ACC112 (cell line): ENCODE data around the gene TEX13B.

Experiments used
- H2AFZ ChIP-seq: fragments of 200-600 bp; sonication (generic); one replicate; pipeline ENCODE4 v1.6.0; 2017; ENCODE audit warnings: antibody characterized with exemption, low read length; ENCODE audit not compliant: unreplicated experiment
- H3K27ac ChIP-seq: fragments of 200-600 bp; sonication (generic); 2 replicates; pipeline ENCODE4 v1.5.1; 2014; ENCODE audit warnings: low read depth, mild to moderate bottlenecking, antibody characterized with exemption, low read length, moderate library complexity
- H3K27me3 ChIP-seq: fragments of 200-600 bp; sonication (generic); 2 replicates; pipeline ENCODE4 v1.6.1; 2014; ENCODE audit warnings: mild to moderate bottlenecking, antibody characterized with exemption, low read length, moderate library complexity, mixed read lengths; ENCODE audit not compliant: insufficient read depth
- H3K36me3 ChIP-seq: fragments of 200-600 bp; sonication (generic); 2 replicates; pipeline ENCODE4 v1.6.1; 2016; ENCODE audit warnings: mild to moderate bottlenecking, antibody characterized with exemption, low read length, moderate library complexity, mixed read lengths; ENCODE audit not compliant: insufficient read depth
- H3K4me1 ChIP-seq: fragments of 200-600 bp; sonication (generic); one replicate; pipeline ENCODE4 v1.6.1; 2016; ENCODE audit warnings: low read length, mixed read lengths; ENCODE audit not compliant: insufficient read depth, unreplicated experiment, control insufficient read depth
- H3K4me3 ChIP-seq: fragments of 200-600 bp; sonication (generic); 2 replicates; pipeline ENCODE4 v1.5.1; 2014; ENCODE audit warnings: mild to moderate bottlenecking, low read depth, low read length
- H3K79me2 ChIP-seq: fragments of 200-600 bp; sonication (generic); one replicate; pipeline ENCODE4 v1.6.0; 2016; ENCODE audit warnings: low read length; ENCODE audit not compliant: control insufficient read depth, unreplicated experiment, insufficient read depth

TEX13B gene, protein sequence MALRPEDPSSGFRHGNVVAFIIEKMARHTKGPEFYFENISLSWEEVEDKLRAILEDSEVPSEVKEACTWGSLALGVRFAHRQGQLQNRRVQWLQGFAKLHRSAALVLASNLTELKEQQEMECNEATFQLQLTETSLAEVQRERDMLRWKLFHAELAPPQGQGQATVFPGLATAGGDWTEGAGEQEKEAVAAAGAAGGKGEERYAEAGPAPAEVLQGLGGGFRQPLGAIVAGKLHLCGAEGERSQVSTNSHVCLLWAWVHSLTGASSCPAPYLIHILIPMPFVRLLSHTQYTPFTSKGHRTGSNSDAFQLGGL

GRCh38 chrX:107982356-107982755, at the start of gene TEX13B:
Gene TEX13B (minus strand): TSS chrX:107982370. CDS start chrX:107982127, 243 bp downstream.
- Histone ChIP-seq H3K27me3 (no peaks in the 10 kb centered on the region), H3K36me3 (no peaks in the 10 kb centered on the region), H3K79me2 (no peaks in the 10 kb centered on the region), H3K27ac (no peak within 1 kb of the TSS), H2AFZ (no peak within 1 kb of the TSS), H3K4me1 (no peaks in the 10 kb centered on the region), H3K4me3 (no peak within 1 kb of the TSS)

DNA sequence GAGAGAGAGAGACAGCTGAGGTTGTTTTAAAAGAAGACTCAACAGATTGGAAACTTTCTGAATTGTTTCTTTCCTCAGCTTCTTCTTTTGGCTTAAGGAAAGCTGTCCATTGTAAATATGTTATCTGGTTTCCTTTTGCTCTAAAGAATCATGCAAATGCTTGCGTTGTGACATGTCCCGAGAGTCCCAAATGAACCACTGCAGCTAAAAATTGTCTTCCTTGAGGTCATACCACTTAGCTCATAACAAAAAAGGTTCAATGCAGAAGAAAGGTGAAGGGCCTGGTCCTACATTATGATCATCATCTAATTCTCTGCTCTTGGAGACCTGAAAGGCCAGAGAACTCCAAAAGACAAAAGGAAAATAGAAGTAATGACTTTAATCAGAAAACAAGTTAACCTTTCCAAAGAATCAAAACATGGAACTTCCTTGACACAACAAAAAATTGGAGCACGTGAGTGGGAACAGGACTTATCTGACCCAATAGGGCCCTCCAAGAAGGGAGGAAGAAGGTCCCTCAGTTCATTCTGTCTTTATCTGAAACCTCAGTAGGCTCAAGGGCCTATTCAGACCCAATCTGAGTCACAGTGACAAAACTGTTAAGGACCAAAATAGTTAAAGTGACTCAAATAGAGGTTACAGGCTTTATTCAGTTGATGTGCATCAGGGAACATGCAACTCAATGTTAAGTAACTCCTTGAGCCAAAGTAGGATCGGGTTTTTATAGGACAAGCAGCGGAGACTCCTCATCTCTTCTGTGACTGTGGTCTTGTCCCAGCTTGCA, 48.0 kb upstream of the TEX13B start:
- Histone ChIP-seq H3K27me3 (no peaks in the 10 kb centered on the region), H3K27ac (no peak overlapping the region), H3K4me1 (peaks cover 7% of the 10 kb centered on the region)

GRCh38 chrX:108028854-108029253, 46.7 kb upstream of the TEX13B start:
- Histone ChIP-seq H3K79me2 (no peaks in the 10 kb centered on the region), H3K27ac (no peak overlapping the region), H3K36me3 (no peaks in the 10 kb centered on the region), H3K4me1 (peaks cover 7% of the 10 kb centered on the region), H2AFZ (no peak overlapping the region), H3K4me3 (no peak overlapping the region), H3K27me3 (no peaks in the 10 kb centered on the region)

More for the DNA sequence above, 48.0 kb upstream of the TEX13B start:
- Histone ChIP-seq H3K79me2 (no peaks in the 10 kb centered on the region), H3K36me3 (no peaks in the 10 kb centered on the region), H2AFZ (no peak overlapping the region), H3K4me3 (no peak overlapping the region)

DNA sequence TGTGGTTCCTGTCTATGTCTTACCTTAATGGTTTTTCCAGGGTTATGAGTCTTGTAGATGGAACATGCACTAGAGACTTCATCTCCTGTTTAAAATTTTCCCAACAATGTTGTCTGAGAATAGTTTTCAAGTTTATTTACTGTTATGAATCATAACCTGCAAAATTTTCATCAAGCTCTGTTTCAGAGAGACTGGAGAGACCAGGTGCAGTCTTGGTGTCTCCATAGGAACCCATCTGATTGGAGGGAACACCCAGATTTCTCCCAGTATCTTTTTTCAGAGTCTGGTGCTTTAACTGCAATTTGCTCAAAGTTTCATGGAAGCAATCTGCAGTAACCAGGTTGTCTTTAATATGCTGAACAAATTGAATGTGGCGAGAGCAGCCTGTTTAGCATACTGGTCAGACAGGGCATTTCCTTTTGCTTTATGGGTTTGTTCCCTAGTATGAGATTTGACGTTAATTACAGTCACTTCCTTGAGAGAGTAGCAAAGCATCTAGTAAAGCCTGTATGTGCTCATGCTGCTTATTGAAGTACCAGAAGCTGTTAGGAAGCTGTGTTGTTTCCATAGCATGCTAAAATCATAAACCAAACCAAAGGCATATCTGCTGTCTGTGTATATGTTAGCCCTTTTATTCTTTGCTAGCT, 43.9 kb upstream of the TEX13B start:
- Histone ChIP-seq H3K4me1 (peaks cover 17% of the 10 kb centered on the region), H2AFZ (no peak overlapping the region), H3K36me3 (no peaks in the 10 kb centered on the region), H3K4me3 (no peak overlapping the region), H3K27ac (no peak overlapping the region), H3K27me3 (no peaks in the 10 kb centered on the region), H3K79me2 (no peaks in the 10 kb centered on the region)

DNA sequence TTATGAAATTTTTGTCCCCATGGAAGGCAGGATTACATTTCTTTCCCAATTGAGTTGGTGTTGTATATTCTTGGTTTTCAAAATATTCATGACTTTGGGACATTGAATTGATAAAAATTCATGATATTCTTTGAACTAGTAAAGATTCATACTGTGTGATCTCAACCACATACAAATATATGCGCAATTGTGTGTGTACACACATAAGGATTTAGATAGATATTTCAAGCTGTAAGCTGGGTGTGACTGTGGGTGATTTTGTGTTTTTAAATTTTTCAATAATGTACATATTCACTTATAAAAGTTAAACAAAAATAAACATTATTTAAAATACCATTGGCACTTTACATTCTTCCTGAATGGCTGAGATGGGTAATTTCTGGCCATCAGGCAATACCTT, 43.2 kb upstream of the TEX13B start:
- peaks cover 17% of the 10 kb centered on the region for H3K4me1 ChIP-seq
- no peaks in the 10 kb centered on the region for H3K27me3 ChIP-seq
- no peak overlapping the region for H3K27ac ChIP-seq
- H2AFZ ChIP-seq = no peak overlapping the region
- no peak overlapping the region for H3K4me3 ChIP-seq
- no peaks in the 10 kb centered on the region for H3K36me3 ChIP-seq
- H3K79me2 ChIP-seq = no peaks in the 10 kb centered on the region

- no peaks in the 10 kb centered on the region for H3K27me3 ChIP-seq
- no peak overlapping the region for H3K4me3 ChIP-seq
- peak overlapping the region; percentile 61 for H3K27ac ChIP-seq
- H2AFZ ChIP-seq = peak overlapping the region; percentile 40
- no peaks in the 10 kb centered on the region for H3K36me3 ChIP-seq
- peaks cover 11% of the 10 kb centered on the region for H3K4me1 ChIP-seq
- H3K79me2 ChIP-seq = no peaks in the 10 kb centered on the region
Observed at GRCh38 chrX:108022491-108023089, 40.4 kb upstream of the TEX13B start.

DNA sequence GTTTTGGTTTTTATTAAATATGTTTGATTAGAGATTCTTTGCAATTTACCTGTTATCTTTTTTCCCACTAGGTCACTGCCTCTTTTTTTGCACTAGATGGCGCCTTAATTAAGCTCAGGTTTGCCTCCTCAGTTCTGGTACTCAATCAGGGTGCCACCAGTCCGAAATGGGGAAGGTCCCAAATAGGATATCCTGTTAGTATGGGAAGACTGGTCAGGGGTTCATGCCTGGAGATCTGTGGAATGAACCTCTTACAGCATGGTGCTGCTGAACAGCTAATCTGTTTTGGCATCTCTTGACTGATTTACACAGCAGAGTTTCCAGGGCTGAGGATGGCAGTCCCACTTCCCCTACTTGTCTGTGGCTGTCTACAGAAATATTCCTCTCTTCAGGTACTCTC, 38.5 kb upstream of the TEX13B start:
- Histone ChIP-seq H2AFZ (no peak overlapping the region), H3K27me3 (no peaks in the 10 kb centered on the region), H3K27ac (no peak overlapping the region), H3K79me2 (no peaks in the 10 kb centered on the region), H3K4me1 (peaks cover 11% of the 10 kb centered on the region), H3K4me3 (no peak overlapping the region), H3K36me3 (no peaks in the 10 kb centered on the region)

- Histone ChIP-seq H3K27ac (no peak overlapping the region), H3K27me3 (no peaks in the 10 kb centered on the region), H3K36me3 (no peaks in the 10 kb centered on the region), H3K4me1 (peaks cover 11% of the 10 kb centered on the region), H3K4me3 (no peak overlapping the region), H2AFZ (no peak overlapping the region), H3K79me2 (no peaks in the 10 kb centered on the region)
Observed at GRCh38 chrX:108019382-108019875, 37.3 kb upstream of the TEX13B start.

DNA sequence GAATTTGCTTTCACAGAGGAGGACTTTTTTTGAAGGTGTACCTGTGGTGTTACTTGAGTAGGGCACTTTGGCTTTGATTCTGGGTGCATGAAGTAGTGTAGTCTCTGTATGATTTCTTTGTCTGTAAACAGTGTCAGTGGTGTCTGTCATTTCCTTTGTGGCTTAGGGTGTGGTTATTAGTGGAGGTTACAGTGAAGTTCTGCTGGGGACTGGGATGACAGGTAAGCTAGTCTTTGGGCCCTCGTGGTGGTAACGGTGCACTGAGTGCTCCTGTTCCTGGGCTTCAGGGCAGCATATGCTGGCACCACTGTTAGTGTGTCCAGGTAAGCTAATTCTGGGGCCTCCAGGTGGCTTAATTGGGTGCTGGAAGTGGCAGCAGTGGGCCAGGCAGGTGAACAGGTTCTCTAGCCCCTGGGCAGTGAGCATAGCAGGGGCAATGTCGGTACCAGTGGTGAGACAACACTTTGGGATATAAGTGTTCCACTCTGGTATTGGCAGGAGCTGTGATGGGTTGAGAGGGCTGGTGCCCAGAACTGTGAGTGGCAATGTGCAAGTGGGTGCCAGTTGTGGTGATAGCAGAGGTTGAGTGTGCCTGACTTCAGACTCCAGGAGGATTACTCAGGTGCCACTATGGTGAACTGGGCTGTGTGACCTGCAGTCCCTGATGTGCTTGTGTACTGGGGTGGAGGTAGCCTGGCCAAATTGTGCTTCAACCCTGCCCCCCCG, 36.6 kb upstream of the TEX13B start:
- H3K36me3 ChIP-seq = no peaks in the 10 kb centered on the region
- H3K4me1 ChIP-seq = peaks cover 11% of the 10 kb centered on the region
- no peaks in the 10 kb centered on the region for H3K79me2 ChIP-seq
- no peak overlapping the region for H3K27ac ChIP-seq
- H3K4me3 ChIP-seq = no peak overlapping the region
- no peak overlapping the region for H2AFZ ChIP-seq
- no peaks in the 10 kb centered on the region for H3K27me3 ChIP-seq
